Neural progenitor cell (in vitro differentiated cells): ENCODE data around the gene OPCML.

Experiments used
- EZH2 ChIP-seq: fragments of 200-600 bp; sonication (generic); IDR thresholded peaks from 2 replicates; pipeline ENCODE4 v1.6.1; 2017; ENCODE audit warnings: antibody characterized with exemption, mild to moderate bottlenecking, moderate library complexity
- EZH2phosphoT487 ChIP-seq: fragments of 200-600 bp; sonication (generic); IDR thresholded peaks from 2 replicates; pipeline ENCODE4 v1.6.1; 2017; ENCODE audit warnings: antibody characterized with exemption
- TF ChIP-seq, protein P1 (sequence below): fragments of 200-600 bp; sonication (generic); IDR thresholded peaks from 2 replicates; pipeline ENCODE4 v1.5.1; 2017; ENCODE audit warnings: antibody characterized with exemption, mild to moderate bottlenecking

DNA sequence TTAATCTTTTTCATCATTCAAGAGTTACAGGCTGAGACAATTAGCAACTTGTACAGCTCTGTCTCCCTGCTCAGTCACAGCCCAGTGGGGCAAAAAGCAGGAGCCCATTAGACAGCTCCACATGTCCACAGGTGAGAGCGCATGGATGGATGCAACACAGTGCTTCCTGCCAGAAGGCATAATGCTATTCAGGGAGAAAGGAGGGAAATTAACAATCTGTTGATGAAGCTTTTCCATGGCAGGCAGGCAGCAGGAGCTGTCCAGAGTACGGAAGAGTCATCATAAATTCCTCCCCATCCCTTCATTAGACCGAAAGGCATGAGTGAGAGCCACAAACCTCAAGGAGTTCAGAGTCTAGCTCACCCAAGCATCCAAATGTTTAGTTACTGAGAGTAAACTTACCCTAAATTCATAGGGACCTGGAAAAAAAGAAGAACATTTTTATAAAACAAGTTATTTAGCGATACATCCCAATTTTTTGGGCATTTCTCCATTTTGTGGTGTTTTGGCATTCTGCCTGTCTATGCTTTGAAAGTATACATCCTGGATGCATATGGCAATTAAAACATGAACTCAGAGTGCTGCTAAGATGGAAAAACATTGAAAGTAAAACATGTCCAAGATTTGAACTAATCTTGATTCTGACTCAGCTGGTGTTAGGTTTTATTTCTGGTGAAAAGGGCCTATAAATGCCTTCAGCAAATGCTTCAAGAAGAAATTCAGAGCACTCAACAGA is 428.1 kb downstream of the OPCML start:
- TF ChIP-seq, protein P1, sequence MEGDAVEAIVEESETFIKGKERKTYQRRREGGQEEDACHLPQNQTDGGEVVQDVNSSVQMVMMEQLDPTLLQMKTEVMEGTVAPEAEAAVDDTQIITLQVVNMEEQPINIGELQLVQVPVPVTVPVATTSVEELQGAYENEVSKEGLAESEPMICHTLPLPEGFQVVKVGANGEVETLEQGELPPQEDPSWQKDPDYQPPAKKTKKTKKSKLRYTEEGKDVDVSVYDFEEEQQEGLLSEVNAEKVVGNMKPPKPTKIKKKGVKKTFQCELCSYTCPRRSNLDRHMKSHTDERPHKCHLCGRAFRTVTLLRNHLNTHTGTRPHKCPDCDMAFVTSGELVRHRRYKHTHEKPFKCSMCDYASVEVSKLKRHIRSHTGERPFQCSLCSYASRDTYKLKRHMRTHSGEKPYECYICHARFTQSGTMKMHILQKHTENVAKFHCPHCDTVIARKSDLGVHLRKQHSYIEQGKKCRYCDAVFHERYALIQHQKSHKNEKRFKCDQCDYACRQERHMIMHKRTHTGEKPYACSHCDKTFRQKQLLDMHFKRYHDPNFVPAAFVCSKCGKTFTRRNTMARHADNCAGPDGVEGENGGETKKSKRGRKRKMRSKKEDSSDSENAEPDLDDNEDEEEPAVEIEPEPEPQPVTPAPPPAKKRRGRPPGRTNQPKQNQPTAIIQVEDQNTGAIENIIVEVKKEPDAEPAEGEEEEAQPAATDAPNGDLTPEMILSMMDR = no peak
- TF ChIP-seq EZH2 = no peak
- no peak for TF ChIP-seq EZH2phosphoT487
